VCaP (cell line): Measurements from ENCODE around the gene HYCC1.
"Not testable (repeated sequence)": the region's sequence is repeated elsewhere in the genome, so short reads cannot be mapped to it uniquely, and the experiment has no call there.

Experiments used
- H3K27ac ChIP-seq: fragments of 450-650 bp; 2 replicates; pipeline ENCODE4 v1.5.1; 2017
- TF ChIP-seq, protein P1 (sequence below): fragments of 450-650 bp; conservative IDR thresholded peaks from 2 replicates; pipeline ENCODE4 v1.5.1; 2017; ENCODE audit warnings: mild to moderate bottlenecking, moderate library complexity

Gene HYCC1

DNA sequence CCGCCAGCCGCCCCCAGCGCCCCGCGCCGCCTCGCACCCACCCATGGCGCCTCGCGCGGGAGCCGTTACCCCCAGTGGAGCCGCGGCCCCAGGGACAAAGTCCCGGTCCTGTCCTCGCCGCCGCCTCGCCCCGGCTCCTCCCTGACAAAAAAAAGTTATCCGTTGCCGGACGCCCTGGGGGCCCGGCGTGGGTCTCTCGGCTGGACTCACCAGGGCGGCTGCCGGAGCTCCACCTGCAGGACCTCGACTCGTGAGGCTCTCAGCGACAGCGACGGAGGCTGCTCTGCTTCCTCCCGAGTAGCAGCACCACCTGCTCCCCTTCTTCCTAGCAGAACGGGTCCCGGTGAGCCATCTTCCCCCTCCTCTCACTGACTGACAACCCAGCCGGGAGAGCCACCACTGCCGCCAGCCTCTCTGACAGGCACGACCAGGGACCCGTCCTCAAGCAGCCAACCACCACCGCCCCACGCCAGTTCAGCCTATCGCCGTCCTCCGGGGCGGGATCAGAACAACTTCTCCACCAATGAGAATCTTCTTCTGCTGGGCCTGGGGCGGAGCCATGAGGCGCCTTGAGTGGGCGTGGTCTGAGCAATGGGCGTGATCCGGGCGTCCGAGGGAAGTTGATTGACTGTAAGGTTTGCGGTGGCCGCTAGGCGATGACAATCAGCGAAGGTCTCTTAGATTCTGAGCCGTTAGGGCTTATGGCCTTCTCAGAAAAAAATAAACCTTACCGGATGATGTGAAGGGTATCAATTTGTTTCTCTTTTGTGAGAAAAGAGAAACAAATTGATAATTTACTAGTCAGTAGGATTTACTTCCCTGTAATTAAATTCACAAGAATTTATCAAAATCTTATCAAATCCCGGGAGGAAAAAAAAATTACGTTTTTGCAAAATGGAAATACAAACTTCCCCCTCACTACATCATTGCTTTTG lies at the start of gene HYCC1:
Gene HYCC1 (minus strand): TSS at position 416 of the 935 bp plus-strand sequence. CDS start 23,019 bp downstream, outside the sequence.
- TF ChIP-seq, protein P1, sequence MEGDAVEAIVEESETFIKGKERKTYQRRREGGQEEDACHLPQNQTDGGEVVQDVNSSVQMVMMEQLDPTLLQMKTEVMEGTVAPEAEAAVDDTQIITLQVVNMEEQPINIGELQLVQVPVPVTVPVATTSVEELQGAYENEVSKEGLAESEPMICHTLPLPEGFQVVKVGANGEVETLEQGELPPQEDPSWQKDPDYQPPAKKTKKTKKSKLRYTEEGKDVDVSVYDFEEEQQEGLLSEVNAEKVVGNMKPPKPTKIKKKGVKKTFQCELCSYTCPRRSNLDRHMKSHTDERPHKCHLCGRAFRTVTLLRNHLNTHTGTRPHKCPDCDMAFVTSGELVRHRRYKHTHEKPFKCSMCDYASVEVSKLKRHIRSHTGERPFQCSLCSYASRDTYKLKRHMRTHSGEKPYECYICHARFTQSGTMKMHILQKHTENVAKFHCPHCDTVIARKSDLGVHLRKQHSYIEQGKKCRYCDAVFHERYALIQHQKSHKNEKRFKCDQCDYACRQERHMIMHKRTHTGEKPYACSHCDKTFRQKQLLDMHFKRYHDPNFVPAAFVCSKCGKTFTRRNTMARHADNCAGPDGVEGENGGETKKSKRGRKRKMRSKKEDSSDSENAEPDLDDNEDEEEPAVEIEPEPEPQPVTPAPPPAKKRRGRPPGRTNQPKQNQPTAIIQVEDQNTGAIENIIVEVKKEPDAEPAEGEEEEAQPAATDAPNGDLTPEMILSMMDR, result peak; percentile 67
- H3K27ac ChIP-seq, result peak within 1 kb of the TSS; percentile 67

DNA sequence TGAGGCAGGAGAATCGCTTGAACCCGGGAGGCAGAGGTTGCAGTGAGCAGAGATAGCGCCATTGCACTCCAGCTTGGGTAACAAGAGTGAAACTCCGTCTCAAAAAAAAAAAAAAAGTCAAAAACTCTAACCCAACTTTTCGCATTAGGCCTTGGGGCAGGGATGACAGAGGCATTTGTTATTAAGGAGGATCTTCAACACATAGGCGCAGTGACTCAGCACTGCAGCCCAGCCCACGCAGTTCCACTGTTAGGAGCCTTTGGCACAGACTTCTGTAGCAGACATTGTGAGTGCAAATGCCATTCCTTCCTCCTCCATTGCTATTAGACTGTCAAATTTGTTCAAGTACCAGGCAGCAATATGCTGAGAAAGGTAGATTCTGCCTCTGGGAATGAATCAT lies 48.5 kb upstream of the HYCC1 start:
- no peak overlapping the region for H3K27ac ChIP-seq
- TF ChIP-seq, protein P1, result no peak

DNA sequence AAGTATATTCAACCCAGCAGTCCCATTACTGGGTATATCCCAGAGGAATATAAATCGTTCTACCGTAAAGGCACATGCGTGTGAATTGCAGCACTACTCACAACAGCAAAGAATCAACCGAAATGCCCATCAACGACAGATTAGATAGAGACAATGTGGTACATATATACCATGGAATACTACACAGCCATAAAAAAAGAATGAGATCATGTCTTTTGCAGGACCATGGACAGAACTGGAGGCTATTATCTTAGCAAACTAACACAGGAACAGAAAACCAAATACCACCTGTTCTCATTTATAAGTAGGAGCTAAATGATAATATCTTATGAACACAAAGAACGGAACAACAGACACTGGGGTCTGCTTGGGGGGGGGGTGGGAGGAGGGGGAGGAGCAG lies 47.4 kb upstream of the HYCC1 start:
- TF ChIP-seq, protein P1, result no peak
- no peak overlapping the region for H3K27ac ChIP-seq

DNA sequence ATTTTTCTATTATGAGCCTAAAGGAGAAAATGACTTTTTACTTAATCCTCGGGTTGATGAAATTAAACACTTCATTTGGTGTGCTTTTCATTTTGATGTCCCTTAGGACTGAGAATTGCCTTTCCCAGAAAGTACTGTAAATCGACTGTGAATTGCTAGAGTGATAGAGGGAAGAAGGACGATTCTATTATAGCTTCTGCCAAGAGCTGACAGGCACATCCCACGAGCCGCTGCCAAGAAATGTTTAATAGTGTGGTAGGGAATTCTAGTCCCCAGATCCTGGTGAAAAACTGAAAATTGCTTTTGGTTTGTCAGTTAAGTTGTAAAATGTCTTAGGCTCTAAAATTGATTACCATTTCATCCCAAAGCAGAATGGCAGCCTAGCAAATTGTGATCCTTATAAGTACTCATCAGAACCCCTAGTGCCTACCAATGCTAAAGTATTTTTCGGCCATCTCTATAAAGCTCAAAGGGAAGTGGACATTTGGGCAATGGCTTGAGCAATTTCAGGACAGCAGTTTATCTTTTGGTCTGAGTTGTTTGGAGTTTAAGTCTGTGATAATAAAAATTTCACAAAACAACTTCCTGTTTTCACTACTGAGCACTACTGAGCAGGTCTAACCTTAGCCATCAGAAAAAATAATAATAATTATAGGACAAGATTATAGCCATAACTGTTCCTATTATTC lies 44.6 kb upstream of the HYCC1 start:
- H3K27ac ChIP-seq, result no peak overlapping the region
- TF ChIP-seq, protein P1, result no peak

DNA sequence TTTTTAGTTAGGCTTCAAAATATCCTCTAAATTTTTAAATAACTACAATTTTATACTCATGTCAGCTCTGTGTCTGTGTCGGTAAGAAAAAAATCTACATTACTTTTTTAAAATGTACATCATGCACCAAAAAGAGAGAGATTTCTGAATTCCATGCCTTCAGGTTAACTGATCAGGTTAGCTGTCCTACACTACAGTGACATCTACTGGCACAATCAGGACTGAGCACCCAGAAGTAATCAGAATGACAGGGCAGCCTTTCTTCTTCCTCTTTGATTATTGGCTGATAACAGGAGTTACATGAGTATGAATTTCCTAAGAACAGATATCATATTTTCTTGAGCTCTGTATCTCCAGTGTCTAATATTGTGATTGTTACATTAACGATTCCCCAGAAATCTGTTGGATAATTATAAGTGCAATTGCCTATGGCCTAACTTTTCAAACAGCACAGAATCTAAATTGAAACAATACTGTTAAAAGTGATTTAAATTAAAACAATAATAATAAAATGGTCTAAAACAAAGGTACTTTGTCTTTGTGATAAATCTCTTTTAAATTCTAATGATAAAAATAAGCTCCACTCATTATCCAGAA lies 41.8 kb upstream of the HYCC1 start:
- TF ChIP-seq, protein P1, result peak; percentile 95
- H3K27ac ChIP-seq, result no peak overlapping the region

DNA sequence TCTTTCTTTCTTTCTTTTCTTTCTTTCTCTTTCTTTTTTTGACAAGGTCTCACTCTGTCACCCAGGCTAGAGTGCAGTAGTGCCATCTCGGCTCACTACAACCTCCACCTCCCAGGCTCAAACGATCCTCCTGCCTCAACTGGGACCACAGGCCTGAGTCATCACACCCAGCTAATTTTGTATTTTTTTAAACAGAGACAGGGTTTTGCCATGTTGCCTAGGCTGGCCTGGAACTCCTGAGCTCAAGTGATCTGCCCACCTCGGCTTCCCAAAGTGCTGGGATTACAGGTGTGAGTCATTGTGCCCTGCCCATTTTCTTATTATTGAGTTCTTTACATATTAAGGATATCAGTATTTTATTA lies 37.2 kb upstream of the HYCC1 start:
- H3K27ac ChIP-seq, result not testable (repeated sequence)

DNA sequence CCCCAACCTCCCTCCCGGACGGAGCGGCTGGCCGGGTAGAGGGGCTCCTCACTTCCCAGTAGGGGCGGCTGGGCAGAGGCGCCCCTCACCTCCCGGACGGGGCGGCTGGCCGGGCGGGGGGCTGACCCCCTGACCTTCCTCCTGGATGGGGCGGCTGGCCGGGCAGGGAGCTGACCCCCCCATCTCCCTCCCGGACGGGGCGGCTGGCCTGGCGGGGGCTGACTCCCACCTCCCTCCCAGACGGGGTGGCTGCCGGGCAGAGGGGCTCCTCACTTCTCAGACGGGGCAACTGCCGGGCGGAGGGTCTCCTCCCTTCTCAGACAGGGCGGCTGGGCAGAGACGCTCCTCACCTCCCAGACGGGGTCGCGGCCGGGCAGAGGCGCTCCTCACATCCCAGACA lies 32.4 kb upstream of the HYCC1 start:
- not testable (repeated sequence) for H3K27ac ChIP-seq

DNA sequence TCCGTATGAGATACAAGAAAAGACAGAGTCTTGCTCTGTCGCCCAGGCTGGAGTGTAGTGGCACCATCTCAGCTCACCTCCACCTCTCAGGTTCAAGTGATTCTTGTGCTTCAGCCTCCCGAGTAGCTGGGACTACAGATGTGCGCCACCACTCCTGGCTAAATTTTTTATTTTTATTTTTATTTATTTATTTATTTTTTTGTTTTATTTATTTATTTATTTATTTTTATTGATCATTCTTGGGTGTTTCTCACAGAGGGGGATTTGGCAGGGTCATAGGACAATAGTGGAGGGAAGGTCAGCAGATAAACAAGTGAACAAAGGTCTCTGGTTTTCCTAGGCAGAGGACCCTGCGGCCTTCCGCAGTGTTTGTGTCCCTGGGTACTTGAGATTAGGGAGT lies 31.2 kb upstream of the HYCC1 start:
- not testable (repeated sequence) for H3K27ac ChIP-seq

DNA sequence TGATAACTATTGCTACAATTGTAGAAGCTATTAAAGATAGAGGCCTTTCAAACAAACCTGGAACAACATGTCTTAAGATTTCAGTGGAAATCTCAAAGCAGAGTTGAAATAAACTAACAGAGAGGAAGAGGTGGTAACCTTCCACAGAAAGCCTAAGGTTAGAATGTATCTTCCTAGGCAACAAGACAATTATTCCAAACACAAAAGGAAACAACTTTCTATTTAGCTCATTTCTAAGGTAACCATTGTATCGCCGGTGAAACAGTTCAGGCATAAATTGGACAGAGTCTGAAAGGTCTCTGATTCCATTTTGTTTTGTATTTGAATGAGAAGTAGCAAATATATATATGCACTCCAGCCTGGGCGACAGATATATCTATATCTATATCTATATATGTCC lies 30.7 kb upstream of the HYCC1 start:
- TF ChIP-seq, protein P1, result no peak
- H3K27ac ChIP-seq, result no peak overlapping the region
